Choroid plexus epithelial cell (primary cell): ENCODE measurements around the gene PDE8B.

Source experiments
- DNase-seq: peaks from one replicate; pipeline ENCODE4 v3.0.0-alpha.2; 2010; ENCODE audit warnings: low read depth
- H3K4me3 ChIP-seq: 2 replicates; pipeline ENCODE4 v1.5.1; 2011; ENCODE audit warnings: low read depth, mild to moderate bottlenecking, control low read depth, low read length, moderate library complexity
- TF ChIP-seq, protein P1 (sequence below): conservative IDR thresholded peaks from 2 replicates; pipeline ENCODE4 v1.5.1; 2011; ENCODE audit warnings: low read depth, mild to moderate bottlenecking, control low read depth, inconsistent platforms, low read length, moderate library complexity

PDE8B gene

DNA sequence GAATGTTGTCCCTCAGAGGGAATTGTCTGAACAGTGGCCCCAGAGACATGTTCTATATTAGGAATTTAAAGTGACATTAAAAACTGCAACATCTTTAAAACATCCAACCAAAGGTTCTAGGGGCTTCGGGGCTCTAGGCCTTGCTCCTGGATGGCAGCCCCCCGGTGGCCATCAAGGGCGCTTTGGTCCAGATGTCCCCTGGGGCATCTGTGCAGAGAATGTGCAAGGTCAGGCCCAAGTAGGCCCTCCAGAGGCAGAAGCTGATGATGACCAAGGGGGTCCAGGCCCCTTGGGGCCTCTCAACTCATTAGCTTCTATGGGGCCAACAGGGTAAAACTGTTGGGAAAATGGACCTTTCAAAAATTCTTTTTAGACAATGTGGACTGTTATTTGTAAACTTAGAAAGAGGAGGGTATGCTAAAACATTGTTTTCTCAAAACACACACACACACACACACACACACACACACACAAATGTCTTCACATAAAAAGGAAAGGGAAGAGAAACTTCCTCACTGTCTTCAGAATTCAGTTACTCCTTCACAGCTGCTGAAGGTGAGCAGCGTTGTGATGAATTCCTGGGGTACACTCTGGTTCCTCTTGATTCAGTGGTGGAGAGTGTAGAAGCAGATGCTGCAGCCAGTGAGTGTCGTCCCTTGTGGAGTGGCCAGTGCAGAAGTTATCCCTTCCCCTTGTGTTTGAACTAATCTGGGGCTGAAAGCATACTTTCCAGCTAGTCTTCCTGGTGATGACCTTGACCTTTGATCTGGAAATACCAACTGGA is 156.4 kb downstream of the PDE8B start:
- TF ChIP-seq, protein P1, sequence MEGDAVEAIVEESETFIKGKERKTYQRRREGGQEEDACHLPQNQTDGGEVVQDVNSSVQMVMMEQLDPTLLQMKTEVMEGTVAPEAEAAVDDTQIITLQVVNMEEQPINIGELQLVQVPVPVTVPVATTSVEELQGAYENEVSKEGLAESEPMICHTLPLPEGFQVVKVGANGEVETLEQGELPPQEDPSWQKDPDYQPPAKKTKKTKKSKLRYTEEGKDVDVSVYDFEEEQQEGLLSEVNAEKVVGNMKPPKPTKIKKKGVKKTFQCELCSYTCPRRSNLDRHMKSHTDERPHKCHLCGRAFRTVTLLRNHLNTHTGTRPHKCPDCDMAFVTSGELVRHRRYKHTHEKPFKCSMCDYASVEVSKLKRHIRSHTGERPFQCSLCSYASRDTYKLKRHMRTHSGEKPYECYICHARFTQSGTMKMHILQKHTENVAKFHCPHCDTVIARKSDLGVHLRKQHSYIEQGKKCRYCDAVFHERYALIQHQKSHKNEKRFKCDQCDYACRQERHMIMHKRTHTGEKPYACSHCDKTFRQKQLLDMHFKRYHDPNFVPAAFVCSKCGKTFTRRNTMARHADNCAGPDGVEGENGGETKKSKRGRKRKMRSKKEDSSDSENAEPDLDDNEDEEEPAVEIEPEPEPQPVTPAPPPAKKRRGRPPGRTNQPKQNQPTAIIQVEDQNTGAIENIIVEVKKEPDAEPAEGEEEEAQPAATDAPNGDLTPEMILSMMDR = no peak
- no peak for DNase-seq

DNA sequence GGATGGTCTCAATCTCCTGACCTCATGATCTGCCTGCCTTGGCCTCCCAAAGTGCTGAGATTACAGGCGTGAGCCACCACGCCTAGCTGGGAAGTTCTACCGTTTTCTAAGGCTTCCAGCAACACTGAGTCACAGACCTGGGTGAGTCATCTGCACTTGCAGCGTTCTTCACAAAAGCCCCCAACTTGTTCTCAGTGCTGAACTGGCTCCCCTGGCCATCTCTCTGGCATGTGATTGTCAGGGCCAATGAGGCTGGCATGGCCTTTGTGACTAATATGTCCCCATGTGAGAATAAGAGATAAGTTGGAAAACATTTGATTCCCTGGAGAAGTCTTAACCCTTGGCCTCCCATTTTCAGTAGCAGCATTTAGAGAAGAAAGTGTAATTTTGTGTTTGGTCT is 157.3 kb downstream of the PDE8B start:
- no peak overlapping the region for H3K4me3 ChIP-seq
- DNase-seq = peak; percentile 53
- TF ChIP-seq, protein P1 = no peak

More for the DNA sequence above, 156.4 kb downstream of the PDE8B start:
- no peak overlapping the region for H3K4me3 ChIP-seq

DNA sequence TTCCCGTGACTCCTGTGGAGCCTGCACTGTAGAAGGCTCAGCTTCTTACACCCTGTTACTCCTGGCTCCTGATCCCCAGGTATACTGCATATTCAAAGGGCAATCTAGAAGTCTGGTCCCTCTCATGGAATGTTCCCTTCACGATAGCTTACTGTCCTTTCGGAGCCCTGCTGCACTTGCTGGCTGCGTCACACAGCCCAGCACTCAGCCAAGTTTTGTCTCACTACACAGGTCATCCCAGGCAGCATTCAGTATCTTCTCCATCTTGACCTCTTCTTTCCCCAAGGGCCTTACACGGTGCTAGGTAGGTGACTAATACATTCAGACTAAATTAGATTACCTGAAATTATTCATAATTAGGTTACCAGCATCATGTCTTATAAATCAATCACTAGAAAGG is 157.9 kb downstream of the PDE8B start:
- TF ChIP-seq, protein P1 = no peak

DNA sequence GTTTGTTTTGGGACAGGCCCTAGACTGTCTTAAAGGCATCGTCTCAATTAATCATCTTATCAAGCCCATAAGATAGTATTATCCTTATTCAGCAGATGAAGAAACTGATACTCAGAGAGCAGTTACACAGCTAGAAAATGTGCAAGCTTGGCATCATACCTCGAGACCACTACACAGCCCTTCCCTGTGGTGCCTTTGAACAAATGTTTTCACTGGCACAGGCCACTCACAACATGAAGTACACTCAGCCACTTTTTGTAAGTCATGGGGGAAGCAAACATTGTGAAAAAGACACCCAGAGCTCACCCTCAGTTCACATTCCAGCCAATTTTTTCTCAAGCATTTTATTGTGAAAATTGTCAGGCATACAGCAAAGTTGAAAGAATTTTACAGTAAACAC is 159.1 kb downstream of the PDE8B start:
- TF ChIP-seq, protein P1 = no peak

More for the DNA sequence above, 157.9 kb downstream of the PDE8B start:
- H3K4me3 ChIP-seq = no peak overlapping the region
- DNase-seq = no peak

DNA sequence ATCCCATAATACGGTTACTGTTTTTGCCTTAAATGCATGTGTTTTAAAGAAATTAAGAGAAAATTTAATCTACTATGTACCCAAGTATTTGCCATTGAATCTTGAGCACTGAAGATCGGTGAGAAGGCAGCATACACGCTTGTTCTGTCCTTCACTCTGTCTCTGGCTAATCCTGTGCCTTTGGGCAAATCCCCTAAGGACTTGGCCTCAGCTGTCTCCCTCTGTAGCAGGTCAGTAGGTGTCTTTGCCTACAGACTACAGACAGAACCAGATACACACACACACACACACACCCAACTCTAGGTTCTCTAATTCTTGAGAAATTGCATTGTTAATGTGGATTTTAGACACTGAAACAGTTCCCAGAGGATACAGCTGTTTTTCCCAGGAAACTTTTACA is 164.2 kb downstream of the PDE8B start:
- TF ChIP-seq, protein P1 = no peak
- no peak overlapping the region for H3K4me3 ChIP-seq
- no peak for DNase-seq

More for the DNA sequence above, 159.1 kb downstream of the PDE8B start:
- DNase-seq = peak; percentile 39
- no peak overlapping the region for H3K4me3 ChIP-seq

DNA sequence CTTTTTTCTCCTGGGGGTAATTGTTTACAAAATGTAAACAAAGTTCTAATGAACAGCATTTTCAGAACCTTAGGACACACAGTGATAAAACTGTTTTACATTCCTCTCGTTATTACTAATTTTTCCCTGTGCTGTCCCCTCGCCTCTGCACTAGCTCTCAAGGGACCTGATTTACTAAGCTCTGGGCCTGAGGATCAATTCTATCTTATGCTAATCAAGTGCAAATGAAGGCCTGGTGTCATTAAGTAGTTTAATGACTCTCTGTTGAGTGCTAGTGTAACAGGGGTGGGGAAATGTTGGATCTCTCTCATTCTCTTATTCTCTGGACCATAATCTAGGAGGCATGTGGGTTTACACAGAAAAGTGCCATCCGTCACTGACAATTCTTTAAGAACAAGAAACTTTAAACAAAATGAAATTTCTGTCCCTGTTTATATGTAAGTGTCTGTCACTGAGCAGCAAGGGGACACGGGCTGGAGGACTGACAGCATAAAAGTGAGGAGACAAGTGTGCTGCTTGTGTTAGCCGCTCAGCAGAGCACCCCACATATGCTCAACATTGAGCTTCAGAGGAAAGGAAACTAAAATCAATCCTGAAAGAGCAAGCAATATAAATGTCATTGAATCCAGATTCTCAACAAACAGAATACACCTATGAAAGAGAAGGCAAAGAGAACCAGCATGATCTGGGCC is 166.3 kb downstream of the PDE8B start:
- no peak overlapping the region for H3K4me3 ChIP-seq
- DNase-seq = no peak
- TF ChIP-seq, protein P1 = no peak

DNA sequence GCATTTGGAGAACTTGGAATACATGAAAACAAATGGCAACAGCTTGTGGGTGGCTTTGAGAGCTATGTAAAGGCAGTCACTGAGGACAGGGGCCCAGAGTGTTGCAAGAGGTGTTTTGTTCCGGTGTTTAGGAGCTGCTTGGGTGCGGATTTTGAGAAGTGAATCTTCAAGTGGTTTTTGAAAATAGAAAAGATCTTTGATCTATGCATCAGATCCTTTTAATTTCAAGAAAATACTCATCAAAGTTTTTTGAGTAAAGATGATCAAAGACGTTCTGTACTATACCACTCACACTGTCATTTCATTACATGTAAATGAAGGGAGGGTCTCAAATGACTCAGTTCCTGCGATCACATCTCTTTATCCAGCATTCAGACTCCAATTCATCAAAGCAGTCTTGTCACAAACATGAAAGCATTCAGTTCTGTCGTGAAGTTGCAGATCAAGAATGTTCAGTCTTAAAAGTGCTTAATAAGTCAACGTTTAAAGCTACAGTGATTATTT is 169.1 kb downstream of the PDE8B start:
- no peak for DNase-seq
- no peak overlapping the region for H3K4me3 ChIP-seq
- TF ChIP-seq, protein P1 = no peak
